K562 (cell line): Measurements from ENCODE around the gene ITGAL. TPM values are rescaled to one million over a fixed set of nuclear protein-coding genes. Genes with fewer than 3 reads are reported as not detected.

ENCODE experiments used
- ATAC-seq: fragments of 200-7000 bp; cut with Tn5 transposase; 3 replicates; pipeline ENCODE4 v1.9.1; 2020; ENCODE audit warnings: moderate library complexity
- BruUV-seq: library from RNA; stranded (reverse); fragments of 400-500 nt; replicated peaks from 2 replicates; lab custom pipeline; 2021; lab: Mats Ljungman, UMichigan
- CTCF ChIA-PET: fragments of 300-600 bp; formaldehyde crosslinking; extraction: SDS; loops from one replicate; lab custom pipeline; 2021; ENCODE audit warnings: low intra/inter-chr PET ratio; lab: Yijun Ruan, JAX
- POLR2A ChIA-PET: fragments of 300-600, 350-650 bp; sonication (Branson Sonifier 250); formaldehyde crosslinking; extraction: SDS; loops from one replicate; lab custom pipeline; 2021; ENCODE audit warnings: antibody characterized with exemption, inconsistent platforms; lab: Yijun Ruan, JAX
- DNase-seq, 4 experiments: peaks; one replicate each; pipeline versions ENCODE4 v3.0.0 to v3.0.0-alpha.2; 2011 to 2018; ENCODE audit warnings: low spot score in 3 of 4, mixed read lengths in 3 of 4; ENCODE audit errors: extremely low read depth in 1 of 4
- FAIRE-seq: peaks from 2 replicates; lab custom pipeline; 2011; peaks lifted over from hg19 to GRCh38; lab: Jason Lieb, UNC
- H2AFZ ChIP-seq: 2 replicates; pipeline ENCODE4 v1.6.0; 2011; ENCODE audit warnings: low read depth, low read length, control low read depth, inconsistent platforms
- H3K27ac ChIP-seq: fragments of 200-600 bp; 3 replicates; pipeline ENCODE4 v1.8.0; 2011; ENCODE audit warnings: low read depth, mild to moderate bottlenecking, control low read depth, inconsistent platforms, low read length, moderate library complexity, mixed read lengths; ENCODE audit errors: extremely low read depth
- H3K27me3 ChIP-seq, 2 experiments: fragments of 300-600 bp in 1 of 2; 2 replicates in 1 of 2; 3 replicates in 1 of 2; pipeline versions ENCODE4 v1.6.0 to v1.8.0; 2011; ENCODE audit warnings: inconsistent platforms in 2 of 2, low read length in 2 of 2, mild to moderate bottlenecking in 1 of 2, mixed read lengths in 1 of 2, moderate library complexity in 1 of 2; ENCODE audit not compliant: control insufficient read depth in 2 of 2, insufficient read depth in 2 of 2
- H3K36me3 ChIP-seq: fragments of 300-600 bp; 3 replicates; pipeline ENCODE4 v1.8.0; 2011; ENCODE audit warnings: mild to moderate bottlenecking, low read length, inconsistent platforms; ENCODE audit not compliant: control insufficient read depth, insufficient read depth
- H3K4me1 ChIP-seq, 2 experiments: fragments of 200-600 bp in 1 of 2; replicated peaks in 1 of 2; 2 replicates in 1 of 2; 3 replicates in 1 of 2; pipeline versions ENCODE4 v1.5.1 to v1.8.0; 2011; ENCODE audit warnings: inconsistent platforms in 2 of 2, low read length in 2 of 2, mild to moderate bottlenecking in 1 of 2, mixed read lengths in 1 of 2, moderate library complexity in 1 of 2; ENCODE audit not compliant: control insufficient read depth in 2 of 2, insufficient read depth in 2 of 2
- H3K4me2 ChIP-seq: 2 replicates; pipeline ENCODE4 v1.6.1; 2011; ENCODE audit warnings: low read length, control low read depth, inconsistent platforms, mixed read lengths; ENCODE audit not compliant: insufficient read depth
- H3K4me3 ChIP-seq: fragments of 200-600 bp; sonication (generic), shearing (Covaris generic); 2 replicates; pipeline ENCODE4 v1.5.1; 2016; ENCODE audit warnings: control low read depth, inconsistent platforms
- H3K79me2 ChIP-seq: fragments of 200-600 bp; 3 replicates; pipeline ENCODE4 v1.8.0; 2011; ENCODE audit warnings: low read length, inconsistent platforms; ENCODE audit not compliant: control insufficient read depth, insufficient read depth
- H3K9ac ChIP-seq, 2 experiments: 2 replicates each; pipeline versions ENCODE4 v1.6.0 to v1.6.1; 2011; ENCODE audit warnings: low read depth in 2 of 2, low read length in 2 of 2, control low read depth in 1 of 2, inconsistent platforms in 1 of 2, mild to moderate bottlenecking in 1 of 2, mixed read lengths in 1 of 2; ENCODE audit not compliant: insufficient read depth in 1 of 2
- H3K9me1 ChIP-seq: one replicate; pipeline ENCODE4 v1.6.0; 2011; ENCODE audit warnings: inconsistent platforms, mild to moderate bottlenecking, low read length, moderate library complexity; ENCODE audit not compliant: control insufficient read depth, insufficient read depth
- H3K9me3 ChIP-seq: replicated peaks from 2 replicates; pipeline ENCODE4 v1.5.1; 2011; ENCODE audit warnings: low read depth, low read length, inconsistent platforms; ENCODE audit not compliant: control insufficient read depth, insufficient read depth
- H4K20me1 ChIP-seq: replicated peaks from 2 replicates; pipeline ENCODE4 v1.6.1; 2011; ENCODE audit warnings: low read length, inconsistent platforms, mixed read lengths; ENCODE audit not compliant: control insufficient read depth, insufficient read depth
- HDAC1 ChIP-seq, 2 experiments: fragments of 450-650 bp; IDR thresholded peaks; 2 replicates each; pipeline ENCODE4 v1.6.1; 2016 to 2017; ENCODE audit warnings: inconsistent platforms in 1 of 2, mild to moderate bottlenecking in 1 of 2, moderate library complexity in 1 of 2
- MLLT1 ChIP-seq, 2 experiments: fragments of 450-650 bp; IDR thresholded peaks; 2 replicates each; pipeline ENCODE4 v1.6.1; 2016
- ZNF584 ChIP-seq: fragments of 200-800 bp; sonication (Bioruptor generic); IDR thresholded peaks from 2 replicates; pipeline ENCODE4 v1.6.1; 2016; ENCODE audit warnings: low read depth, mild to moderate bottlenecking, missing genetic modification characterization, missing compliant biosample characterization
- ZNF77 ChIP-seq: fragments of 250-450 bp; sonication (Bioruptor Pico); IDR thresholded peaks from 2 replicates; pipeline ENCODE4 v1.5.0; 2020
- WGBS: fragments of 100-300 bp; shearing (Covaris generic); methylation state at CpG from one replicate; pipeline ENCODE4 v1.1.6; 2016; ENCODE audit warnings: low coverage, mixed read lengths; ENCODE audit not compliant: insufficient coverage; ENCODE audit errors: missing lambda C conversion rate; 5-methylcytosine and 5-hydroxymethylcytosine counted together
- in situ Hi-C: fragments of 300-500 bp; cut with MboI; formaldehyde crosslinking; loops from 4 replicates; pipeline ENCODE4 v1.15.0; 2018; ENCODE audit warnings: inconsistent platforms, mixed read lengths
- intact Hi-C: fragments of 100-400 bp; cut with micrococcal nuclease; formaldehyde crosslinking; loops from 2 replicates; pipeline ENCODE4 v1.14.2; 2022
- polyA plus RNA-seq, 8 experiments: library from polyadenylated mRNA; depleted of rRNA in 4 of 8; stranded (reverse) in 5 of 8; unstranded in 3 of 8; fragments of >200 nt; fragmentation: Nextera tagmentation in 2 of 8; fragmentation: Illumina TruSeq in 1 of 8; extraction: Ambion mirVana in 2 of 8; extraction: Trizol in 1 of 8; gene quantifications; 2 replicates each; pipeline versions ENCODE4 v1.2.1 to v1.2.3, GENCODE V29; 2011 to 2014; ENCODE audit warnings: inconsistent platforms in 1 of 8, missing spikeins in 1 of 8
- total RNA-seq, 7 experiments: library from RNA; depleted of rRNA in 6 of 7; stranded (reverse); fragments of >200 nt in 6 of 7; fragmentation: Illumina TruSeq in 2 of 7; extraction: Trizol in 2 of 7; gene quantifications; 2 replicates each; pipeline versions ENCODE4 v1.2.1 to v1.2.3, GENCODE V29; 2011 to 2021; ENCODE audit warnings: low replicate concordance in 1 of 7

Gene ITGAL
- total and polyA plus RNA-seq, 9 of the 15 experiments (the other 6 are each of a cell fraction or from before 2014, with no cell fraction given): 0.01 to 0.53 TPM; not detected in 7

- H3K9me1 ChIP-seq: no peaks in the 10 kb centered on the region
- H3K27ac ChIP-seq: no peak overlapping the region
- CTCF ChIA-PET: no interaction called here
- FAIRE-seq: no peak
- no peak overlapping the region; a peak in 1 of 4 replicates for H3K9ac ChIP-seq
- no peaks in the 10 kb centered on the region for H4K20me1 ChIP-seq
- TF ChIP-seq HDAC1 (IDR thresholded peaks at IDR 0.05) (0 out of 4 replicates have a peak, but pooled peaks of 1 of the 2 experiments have one; percentile 18), ZNF584 (CRISPR knock-in tag) (no peak)
- TF ChIP-seq, all 486 proteins: peak for 1
- BruUV-seq: no TSS peak
- no peaks in the 10 kb centered on the region for H3K27me3 ChIP-seq
- no peak overlapping the region for H3K4me2 ChIP-seq
- DNase-seq (no peak), ATAC-seq (no peak)
- H3K4me3 ChIP-seq: no peak overlapping the region
- intact Hi-C loops: no loop called here
- H3K4me1 ChIP-seq: peaks cover 21 to 30% of the 10 kb centered on the region in 2 experiments; a peak in 4 of 5 replicates
- POLR2A ChIA-PET: interaction anchor here (3.5 kb wide), 1 partner anchor 13 kb away, joined by 20 read pairs; the partner anchor contains the start of gene ZNF764
- no peaks in the 10 kb centered on the region for H3K36me3 ChIP-seq
- no peaks in the 10 kb centered on the region; the same call in 2 of the 3 replicates for H3K79me2 ChIP-seq
- no peaks in the 10 kb centered on the region for H3K9me3 ChIP-seq
- in situ Hi-C loops: no loop called here
- 77% methylated on average over 5 of the region's 5 CpGs for WGBS
- no peak overlapping the region for H2AFZ ChIP-seq
Measured at GRCh38 chr16:30543067-30543466, 70.5 kb downstream of the ITGAL start.

GRCh38 chr16:30546115-30546514, 73.6 kb downstream of the ITGAL start:
- Histone ChIP-seq H3K4me2 (no peak overlapping the region), H3K4me3 (no peak overlapping the region), H3K4me1 (peaks cover 13 to 33% of the 10 kb centered on the region in 2 experiments; a peak in 4 of 5 replicates), H4K20me1 (peaks cover 5% of the 10 kb centered on the region; the same call in 1 of the 2 replicates), H3K27ac (no peak overlapping the region), H3K27me3 (no peaks in the 10 kb centered on the region), H3K9ac (no peak overlapping the region; a peak in 1 of 4 replicates), H2AFZ (no peak overlapping the region), H3K9me3 (no peaks in the 10 kb centered on the region), H3K9me1 (no peaks in the 10 kb centered on the region)
- intact Hi-C loops (no loop called here), in situ Hi-C loops (no loop called here)
- ChIA-PET POLR2A (interaction anchor here (0.6 to 2.4 kb wide), 4 partner anchors 9 to 74 kb away, joined by 3 to 14 read pairs (median 7); partner anchors contain the start of genes ZNF747 and ZNF764), CTCF (no interaction called here)
- WGBS: 54% methylated on average over 8 of the region's 8 CpGs
- no TSS peak for BruUV-seq
- no peak for DNase-seq
- TF ChIP-seq MLLT1 (IDR thresholded peaks at IDR 0.05) (peak in 1 of 2 experiments; percentile 34; a peak in 1 of 4 replicates), ZNF77 (no peak)
- TF ChIP-seq, all 486 proteins: peak for 1
- ATAC-seq (no peak), FAIRE-seq (no peak)
- Histone ChIP-seq H3K36me3 (no peaks in the 10 kb centered on the region), H3K79me2 (no peaks in the 10 kb centered on the region)
